Hematopoietic multipotent progenitor cell treated with erythropoietin and hydrocortisone succinate and interleukin-3 and kit ligand, for 17 days (in vitro differentiated cells): Measurements from ENCODE around the gene RABGGTB.
"Not testable (repeated sequence)": the region's sequence is repeated elsewhere in the genome, so short reads cannot be mapped to it uniquely, and the experiment has no call there.

Source experiments
- DNase-seq: peaks from one replicate; pipeline ENCODE4 v3.0.0-alpha.2; 2015; ENCODE audit warnings: low spot score

The RABGGTB gene

GRCh38 chr1:75795703-75796193, 9.7 kb downstream of the RABGGTB start:
- DNase-seq, result no peak

GRCh38 chr1:75796376-75797272, 10.6 kb downstream of the RABGGTB start, which contains the start of gene MSH4:
MSH4 (plus strand) TSS chr1:75796882; CDS start chr1:75796986, 104 bp downstream.
- DNase-seq, result no peak

- DNase-seq, result no peak
Measured at GRCh38 chr1:75797273-75797588, 11.2 kb downstream of the RABGGTB start.

- no peak for DNase-seq
Measured at GRCh38 chr1:75797606-75798216, 11.7 kb downstream of the RABGGTB start.

DNA sequence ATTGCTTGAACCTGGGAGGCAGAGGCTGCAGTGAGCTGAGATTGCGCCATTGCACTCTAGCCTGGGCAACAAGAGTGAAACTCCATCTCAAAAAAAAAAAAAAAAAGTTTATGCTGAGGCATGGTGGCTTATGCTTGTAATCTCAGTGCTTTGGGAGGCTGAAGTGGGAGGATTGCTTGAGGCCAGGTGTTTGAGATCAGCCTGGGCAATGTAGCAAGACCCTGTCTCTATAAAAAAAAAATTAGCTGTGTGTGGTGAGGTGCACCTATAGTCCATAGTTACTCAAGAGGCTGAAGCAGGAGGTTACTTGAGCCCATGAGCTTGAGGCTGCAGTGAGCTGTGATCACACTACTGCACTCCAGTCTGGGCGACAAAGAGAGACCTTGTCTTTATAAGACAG, 15.4 kb downstream of the RABGGTB start:
- not testable (repeated sequence) for DNase-seq

DNA sequence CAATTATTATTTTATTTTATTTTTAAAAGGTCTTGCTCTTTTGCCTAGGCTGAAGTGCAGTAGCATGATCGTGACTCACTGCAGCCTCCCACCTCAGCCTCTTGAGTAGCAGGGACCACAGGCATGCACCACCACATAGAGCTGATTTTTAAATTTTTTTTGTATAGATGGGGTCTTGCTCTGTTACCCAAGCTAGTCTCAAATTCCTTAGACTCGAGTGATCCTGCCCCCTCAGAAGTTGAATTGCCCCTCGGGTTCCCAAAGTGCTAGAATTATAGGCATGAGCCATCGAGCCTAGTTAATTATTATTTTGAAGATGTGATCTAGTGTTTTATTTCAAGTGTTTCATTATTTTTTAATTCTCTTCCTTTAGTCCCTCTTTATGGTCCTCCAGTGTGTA, 22.9 kb downstream of the RABGGTB start:
- no peak for DNase-seq

DNA sequence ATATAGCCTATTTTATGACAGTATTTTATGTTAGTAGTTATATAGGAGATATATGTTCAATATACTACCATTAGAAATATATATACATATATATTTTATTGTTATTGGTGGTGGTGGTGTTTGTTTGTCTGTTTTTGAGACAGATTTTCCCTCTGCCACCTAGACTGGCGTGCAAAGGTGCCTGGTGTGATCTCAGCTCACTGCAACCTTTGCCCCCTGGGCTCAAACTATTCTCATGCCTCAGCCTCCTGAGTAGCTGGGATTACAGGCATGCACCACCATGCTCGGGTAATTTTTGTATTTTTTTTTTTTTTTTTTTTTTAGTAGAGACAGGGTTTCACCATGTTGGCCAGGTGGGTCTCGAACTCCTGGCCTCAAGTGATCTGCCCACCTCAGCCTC, 24.1 kb downstream of the RABGGTB start:
- not testable (repeated sequence) for DNase-seq

GRCh38 chr1:75811211-75811981, 25.3 kb downstream of the RABGGTB start:
- DNase-seq, result no peak

- no peak for DNase-seq
Measured at GRCh38 chr1:75812065-75812464, 26.0 kb downstream of the RABGGTB start.

DNA sequence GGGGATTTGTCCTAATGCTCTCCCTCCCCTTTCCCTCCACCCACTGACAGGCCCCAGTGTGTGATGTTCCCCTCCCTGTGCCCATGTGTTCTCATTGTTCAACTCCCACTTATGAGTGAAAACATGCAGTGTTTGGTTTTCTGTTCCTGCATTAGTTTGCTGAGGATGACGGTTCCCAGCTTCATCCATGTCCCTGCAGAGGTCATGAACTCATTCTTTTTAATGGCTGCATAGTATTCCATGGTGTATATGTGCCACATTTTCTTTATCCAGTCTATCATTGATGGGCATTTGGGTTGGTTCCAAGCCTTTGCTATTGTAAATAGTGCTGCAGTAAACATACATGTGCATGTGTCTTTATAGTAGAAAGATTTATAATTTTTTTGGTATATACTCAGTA, 37.5 kb downstream of the RABGGTB start:
- DNase-seq, result not testable (repeated sequence)

- no peak for DNase-seq
Measured at GRCh38 chr1:75836528-75837100, 50.6 kb downstream of the RABGGTB start.

DNA sequence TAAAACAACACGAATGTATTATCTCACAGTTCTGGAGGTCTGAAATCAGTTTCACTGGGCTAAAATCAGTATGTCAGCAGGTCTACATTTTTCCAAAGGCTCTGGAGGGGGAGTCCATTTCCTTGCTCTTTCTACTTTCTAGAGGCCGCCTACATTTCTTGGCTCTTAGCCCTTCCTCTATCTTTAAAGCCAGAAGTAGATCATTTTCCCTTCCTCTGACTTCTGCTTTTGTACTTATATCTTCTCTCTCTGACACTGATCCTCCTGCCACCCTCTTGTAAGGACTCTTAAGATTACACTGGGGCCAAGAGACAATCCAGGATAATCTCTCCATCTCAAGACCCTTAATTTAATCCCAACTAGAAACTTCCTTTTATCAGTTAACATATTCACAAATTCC, 52.0 kb downstream of the RABGGTB start:
- no peak for DNase-seq

DNA sequence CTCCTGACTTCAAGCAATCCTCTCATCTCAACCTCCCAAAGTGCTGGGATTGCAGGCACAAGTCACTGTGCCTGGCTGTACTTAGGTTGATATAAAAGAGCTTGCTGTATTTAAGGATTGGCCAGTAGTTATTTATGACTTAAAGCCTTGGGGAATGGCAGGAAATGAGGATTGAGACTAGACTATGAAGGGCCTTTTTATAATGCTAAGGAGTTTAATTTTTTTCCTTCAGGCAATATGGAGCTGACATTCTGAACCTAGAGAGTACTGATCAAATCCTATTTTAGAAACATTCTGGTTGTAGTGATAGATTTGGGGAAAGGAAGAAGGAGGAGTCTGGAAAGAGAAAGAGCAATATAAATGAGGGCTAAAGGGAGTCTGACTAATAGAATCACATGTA, 55.4 kb downstream of the RABGGTB start:
- DNase-seq, result no peak
